ENCODE data around the gene CENPF.

GRCh38 chr1:214588963-214589597, 13.9 kb upstream of the CENPF start:
- no peak for TF ChIP-seq EZH2 (IDR thresholded peaks at IDR 0.05)
- no peak for TF ChIP-seq POLR2AphosphoS5 (IDR thresholded peaks at IDR 0.05; ENCODE audit: borderline replicate concordance, low read depth, low read length)
- no peak for TF ChIP-seq FOXP2 (optimal IDR thresholded peaks at IDR 0.05; ENCODE audit: control extremely low read depth, extremely low read length, insufficient read depth)

Data from SK-N-MC (cell line).